Limb (tissue), 2 donors: ENCODE measurements around the gene PSMD1.
"Not testable (repeated sequence)": the region's sequence is repeated elsewhere in the genome, so short reads cannot be mapped to it uniquely, and the experiment has no call there.

Experiments used
- DNase-seq, 2 donors: peaks; one replicate each; pipeline ENCODE4 v3.0.0-alpha.2; 2016; ENCODE audit errors: extremely low spot score in 2 of 2

Gene PSMD1

GRCh38 chr2:231152800-231153557 is 96.3 kb downstream of the PSMD1 start:
- no peak for DNase-seq

- DNase-seq, result no peak
These were observed 102.6 kb downstream of the PSMD1 start for GRCh38 chr2:231159306-231159705.

- DNase-seq, result no peak
These were observed 104.0 kb downstream of the PSMD1 start for GRCh38 chr2:231160701-231161100.

- DNase-seq, result no peak
These were observed 104.7 kb downstream of the PSMD1 start for GRCh38 chr2:231161252-231161839.

DNA sequence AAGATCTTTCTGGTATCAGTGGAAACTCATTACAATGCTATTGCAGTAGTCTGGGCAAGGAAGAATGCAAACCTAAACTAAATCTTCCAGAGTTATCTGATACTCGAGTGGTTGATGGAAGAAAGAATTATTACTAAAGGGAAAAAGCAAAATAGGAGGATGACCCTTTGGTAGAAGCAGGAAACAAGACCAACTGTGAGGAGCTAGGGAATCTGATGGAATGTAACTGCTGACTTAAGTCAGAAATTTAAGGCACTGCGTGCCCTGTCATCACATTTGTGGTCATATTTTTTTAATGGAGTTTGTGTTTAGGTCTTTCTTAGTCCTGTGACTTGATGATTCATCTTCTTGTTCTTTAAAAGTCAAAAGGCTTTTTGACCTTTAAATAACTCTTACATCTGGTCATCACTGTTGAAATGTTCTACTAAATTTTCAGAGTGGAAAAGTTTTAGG is 105.2 kb downstream of the PSMD1 start:
- no peak for DNase-seq

- DNase-seq, result no peak
These were observed 106.3 kb downstream of the PSMD1 start for GRCh38 chr2:231163011-231163410.

DNA sequence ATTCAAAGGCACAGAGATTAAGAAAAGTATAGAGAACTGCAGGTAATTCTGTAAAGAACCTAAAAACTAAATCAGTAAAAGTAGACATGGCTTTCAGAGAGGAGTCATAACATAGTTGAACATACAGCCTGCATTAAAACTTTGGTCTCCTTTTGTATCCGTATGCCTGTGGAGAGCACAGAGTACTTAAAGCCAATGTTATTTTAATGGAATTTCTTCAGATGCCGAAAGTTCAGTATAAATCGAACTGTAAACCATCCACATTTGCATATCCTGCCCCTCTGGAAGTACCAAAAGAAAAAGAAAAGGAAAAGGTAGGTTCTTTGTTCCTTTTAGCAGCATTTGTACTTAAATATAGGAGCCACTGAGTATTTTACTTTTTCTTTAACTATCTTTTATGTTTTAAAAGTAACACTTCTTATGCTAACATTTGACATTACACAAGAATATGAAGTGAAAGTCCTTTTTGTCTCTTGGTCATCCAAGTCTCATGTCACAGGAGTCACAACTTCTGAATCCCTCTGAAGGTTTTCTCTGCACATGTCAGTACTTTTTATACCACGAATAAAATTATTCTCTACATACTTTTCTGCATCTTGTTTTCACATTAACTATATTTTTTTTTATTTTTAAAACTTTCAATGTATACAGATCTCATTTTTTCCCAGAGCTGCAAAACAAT is 106.9 kb downstream of the PSMD1 start:
- DNase-seq, result no peak

- no peak for DNase-seq
These were observed 111.2 kb downstream of the PSMD1 start for GRCh38 chr2:231167745-231168459.

- no peak for DNase-seq
These were observed 111.9 kb downstream of the PSMD1 start for GRCh38 chr2:231168460-231169139.

- no peak for DNase-seq
These were observed 112.8 kb downstream of the PSMD1 start for GRCh38 chr2:231169488-231169887.

DNA sequence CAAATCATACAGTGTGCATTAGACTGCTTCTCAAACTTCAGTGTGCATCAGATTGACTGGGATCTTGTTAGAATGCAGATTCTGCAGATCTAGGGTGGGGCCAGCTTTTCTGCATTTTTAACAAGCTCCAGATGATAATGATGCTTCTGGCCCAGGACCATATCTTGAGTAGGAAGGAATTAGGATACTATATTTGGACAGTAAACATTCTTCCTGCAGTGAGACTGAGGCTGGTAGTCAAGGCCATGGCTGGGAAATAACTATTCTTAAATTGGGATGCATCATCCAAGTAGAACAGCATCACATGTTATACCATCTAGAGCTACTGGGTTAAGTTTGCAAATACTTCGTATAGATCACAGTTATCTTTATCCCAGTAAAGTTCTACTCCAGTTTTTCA is 113.4 kb downstream of the PSMD1 start:
- no peak for DNase-seq

GRCh38 chr2:231172025-231172424 is 115.4 kb downstream of the PSMD1 start:
- DNase-seq, result no peak

- no peak for DNase-seq
These were observed 117.6 kb downstream of the PSMD1 start for GRCh38 chr2:231174211-231174651.

DNA sequence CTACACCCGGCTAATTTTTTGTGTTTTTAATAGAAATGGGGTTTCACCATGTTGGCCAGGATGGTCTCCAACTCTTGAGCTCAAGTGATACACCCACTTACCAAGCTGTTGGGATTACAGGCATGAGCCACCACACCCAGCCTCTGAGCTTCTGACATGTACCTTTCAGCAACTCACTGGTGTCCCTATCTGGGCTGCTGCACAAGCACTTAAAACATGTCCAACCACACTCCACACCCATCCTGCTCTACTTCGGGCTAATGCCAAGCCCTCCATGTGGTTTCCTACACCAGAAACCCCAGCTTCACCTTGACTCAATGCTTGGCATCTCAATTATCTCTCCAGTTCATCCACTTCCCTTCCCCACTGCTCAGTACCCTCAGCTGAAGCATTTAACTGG is 119.4 kb downstream of the PSMD1 start:
- no peak for DNase-seq

GRCh38 chr2:231177156-231178025 is 120.7 kb downstream of the PSMD1 start:
- no peak for DNase-seq

GRCh38 chr2:231178805-231179204 is 122.1 kb downstream of the PSMD1 start:
- DNase-seq, result not testable (repeated sequence)

DNA sequence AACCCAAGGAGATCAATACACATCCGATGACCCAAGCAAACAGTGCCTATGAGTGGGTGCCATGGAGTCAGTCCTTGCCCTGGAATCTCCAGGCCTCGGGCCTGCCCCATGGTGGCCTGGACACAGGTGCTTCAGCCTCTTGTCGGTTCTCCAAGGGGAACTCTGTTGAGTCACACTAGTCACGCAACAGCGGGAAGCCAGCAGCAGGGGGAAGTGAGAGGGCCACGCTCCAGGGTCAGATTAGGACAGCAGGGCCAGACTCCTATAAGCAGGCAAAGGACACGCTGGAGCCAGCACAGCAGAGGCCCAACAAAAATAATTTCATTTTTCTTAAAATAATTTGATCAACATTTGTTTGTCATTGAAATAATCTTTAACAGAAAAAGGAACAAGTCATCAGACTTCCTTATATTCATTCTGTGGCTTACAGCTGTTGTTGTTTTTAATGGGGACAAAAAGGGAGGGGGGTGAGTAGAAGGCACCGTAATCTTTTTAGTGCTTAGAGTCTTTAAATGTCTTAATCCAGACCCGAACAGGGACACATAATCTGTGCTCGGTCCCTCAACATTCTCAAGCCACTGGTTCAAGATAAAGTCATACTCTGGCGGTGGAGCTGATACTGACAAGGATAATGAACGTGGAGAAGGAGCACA is 125.3 kb downstream of the PSMD1 start:
- no peak for DNase-seq

DNA sequence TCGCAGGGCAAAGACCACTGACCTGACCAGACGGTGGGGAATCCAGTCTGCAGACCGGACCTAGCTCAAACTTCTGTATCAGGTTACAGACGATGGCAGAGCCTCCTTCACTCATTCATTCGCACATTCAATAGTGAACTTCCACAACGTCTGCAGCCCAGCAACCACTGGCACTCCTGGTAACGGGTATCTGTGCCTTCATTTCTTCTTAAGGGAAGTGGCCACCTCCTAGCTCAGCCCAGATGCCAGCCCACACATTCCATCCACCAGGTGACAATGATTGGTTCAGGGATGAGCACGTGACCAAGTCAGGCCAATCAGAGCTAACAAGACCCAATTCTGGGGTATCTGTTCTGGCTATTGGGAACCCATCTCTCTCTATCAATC is 125.8 kb downstream of the PSMD1 start:
- DNase-seq, result no peak

- no peak for DNase-seq
These were observed 127.2 kb downstream of the PSMD1 start for GRCh38 chr2:231183851-231184250.

DNA sequence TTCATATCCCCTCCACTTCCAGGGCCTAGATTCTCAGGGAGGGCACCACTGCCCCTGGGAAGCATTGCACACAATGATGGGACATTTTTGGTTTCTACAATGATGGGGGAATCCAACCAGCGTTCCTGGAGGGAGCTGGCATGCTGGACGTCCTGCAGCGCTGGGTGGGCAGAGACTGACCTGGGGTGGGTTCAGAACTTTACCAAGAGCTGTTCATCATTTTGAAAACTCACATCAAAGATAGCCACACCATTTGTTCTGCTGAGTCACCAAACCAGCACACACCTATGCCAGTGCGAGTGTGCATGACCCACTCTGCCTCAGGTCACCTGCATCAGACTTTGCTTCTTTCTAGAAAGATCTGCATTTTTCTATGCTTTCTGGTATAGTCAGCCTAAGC is 127.7 kb downstream of the PSMD1 start:
- no peak for DNase-seq
